Heart left ventricle (tissue), 16 donors: ENCODE data around the gene HS3ST3B1. TPM values are rescaled to one million over a fixed set of nuclear protein-coding genes. Genes with fewer than 3 reads are reported as not detected.

Experiments
- ATAC-seq, 4 donors: fragments of 200-7000 bp; cut with Tn5 transposase; one replicate each; pipeline ENCODE4 v1.9.1; 2020 to 2022; ENCODE audit warnings: moderate library complexity in 4 of 4, mild to moderate bottlenecking in 3 of 4, moderate number of reproducible peaks in 1 of 4
- DNase-seq, 5 donors: peaks; one replicate each; pipeline ENCODE4 v3.0.0-alpha.2; 2020
- H3K27ac ChIP-seq, 12 donors: fragments of 200-600 bp; sonication (generic) in 4 of 12; one replicate each; pipeline versions ENCODE4 v1.5.0 to v1.8.0; 2016 to 2022; ENCODE audit warnings: mild to moderate bottlenecking in 2 of 12
- H3K27me3 ChIP-seq, 9 donors: fragments of 200-600 bp; sonication (generic) in 2 of 9; one replicate each; pipeline versions ENCODE4 v1.5.1 to v1.8.0; 2016 to 2022; ENCODE audit warnings: mild to moderate bottlenecking in 3 of 9
- H3K36me3 ChIP-seq, 9 donors: fragments of 200-600 bp; sonication (generic) in 2 of 9; one replicate each; pipeline versions ENCODE4 v1.5.0 to v1.8.0; 2018 to 2022; ENCODE audit warnings: mild to moderate bottlenecking in 2 of 9
- H3K4me1 ChIP-seq, 12 donors: fragments of 200-600 bp; sonication (generic) in 4 of 12; one replicate each; pipeline versions ENCODE4 v1.5.0 to v1.8.0; 2016 to 2022; ENCODE audit warnings: mild to moderate bottlenecking in 3 of 12
- H3K4me3 ChIP-seq, 12 donors: fragments of 200-600 bp; sonication (generic) in 4 of 12; one replicate each; pipeline versions ENCODE4 v1.5.0 to v1.8.0; 2017 to 2022; ENCODE audit warnings: mild to moderate bottlenecking in 9 of 12, moderate library complexity in 4 of 12
- H3K9me3 ChIP-seq, 12 donors: fragments of 200-600 bp; sonication (generic) in 4 of 12; one replicate each; pipeline versions ENCODE4 v1.5.0 to v1.8.0; 2016 to 2022; ENCODE audit warnings: mild to moderate bottlenecking in 1 of 12
- POLR2A ChIP-seq, 2 donors: fragments of 450-650 bp; IDR thresholded peaks; one replicate each; pipeline ENCODE4 v1.6.1; 2017; ENCODE audit warnings: antibody characterized with exemption in 2 of 2, mild to moderate bottlenecking in 2 of 2, moderate library complexity in 2 of 2
- WGBS, 4 donors: extraction: QIAGEN DNeasy Blood & Tissue Kit in 2 of 4; methylation state at CpG; one replicate each; pipeline versions ENCODE4 v1.1.5 to v1.1.7; 2013 to 2018; 5-methylcytosine and 5-hydroxymethylcytosine counted together
- intact Hi-C, 10 donors: fragments of 100-400 bp; cut with DNase I; formaldehyde crosslinking; loops; one replicate each; pipeline versions ENCODE4 v1.11.1 to v1.14.2; 2022
- polyA plus RNA-seq, 2 donors: library from polyadenylated mRNA; stranded (reverse); fragments of 200-250 nt; gene quantifications; one replicate each; pipeline ENCODE4 v1.2.3, GENCODE V29; 2013
- total RNA-seq, 9 donors: library from RNA; depleted of rRNA in 2 of 9; stranded (reverse); fragments of >200 nt in 2 of 9; fragmentation: NEBNext Ultra II Directional in 3 of 9; extraction: Animal tissue kit (Norgen Biotek cat#: 25700) in 3 of 9; gene quantifications; one replicate each; pipeline versions ENCODE4 v1.1.0 to v1.2.4, GENCODE V29; 2016 to 2023
- TF ChIP-seq, protein P1 (sequence below), 12 donors: fragments of 200-600 bp; sonication (generic) in 4 of 12; IDR thresholded peaks; one replicate each; pipeline versions ENCODE4 v1.5.0 to v1.8.0; 2018 to 2022; ENCODE audit warnings: antibody characterized with exemption in 12 of 12, mild to moderate bottlenecking in 5 of 12
- donor health status: ischemic (EF 13 %, LVEDD 7.1; RV severe dilation, severe dysfunction).
- donor health status: healthy with polysubstance abuse.
- donor health status: DM: no; HTN: yes; CAD: no.
- donor health status: DM: no; HTN: no; CAD: no.
- donor health status: ischemic (EF 25% LVEDD 6.9; RV normal size, moderate dysfunction).
- donor health status: ischemic (EF 25% LVEDD 5.7; RV mildly dilated, moderate dysfunction).
- donor health status: healthy.
- donor health status: DM: yes; HTN: yes; CAD: no.
- donor health status: ischemic (EF 35%, LVEDD 5.7; RV mildly dilated, moderate dysfunction).
- donor health status: nonischemic (EF 11% LVEDD 7.7; RV severe dilation, severe dysfunction).
- donor health status: DM: yes; HTN: yes; CAD: no.
- donor health status: PGD.
- donor health status: ischemic (EF 29% LVEDD 5.4; RV normal size, mild dysfunction).
- donor health status: nonischemic (EF 23%, LVEDD 6.1; RV moderate dilation, normal function).

HS3ST3B1 gene
- total and polyA plus RNA-seq, 11 donors, result 0.61 to 3.9 (median 2.9) TPM

DNA sequence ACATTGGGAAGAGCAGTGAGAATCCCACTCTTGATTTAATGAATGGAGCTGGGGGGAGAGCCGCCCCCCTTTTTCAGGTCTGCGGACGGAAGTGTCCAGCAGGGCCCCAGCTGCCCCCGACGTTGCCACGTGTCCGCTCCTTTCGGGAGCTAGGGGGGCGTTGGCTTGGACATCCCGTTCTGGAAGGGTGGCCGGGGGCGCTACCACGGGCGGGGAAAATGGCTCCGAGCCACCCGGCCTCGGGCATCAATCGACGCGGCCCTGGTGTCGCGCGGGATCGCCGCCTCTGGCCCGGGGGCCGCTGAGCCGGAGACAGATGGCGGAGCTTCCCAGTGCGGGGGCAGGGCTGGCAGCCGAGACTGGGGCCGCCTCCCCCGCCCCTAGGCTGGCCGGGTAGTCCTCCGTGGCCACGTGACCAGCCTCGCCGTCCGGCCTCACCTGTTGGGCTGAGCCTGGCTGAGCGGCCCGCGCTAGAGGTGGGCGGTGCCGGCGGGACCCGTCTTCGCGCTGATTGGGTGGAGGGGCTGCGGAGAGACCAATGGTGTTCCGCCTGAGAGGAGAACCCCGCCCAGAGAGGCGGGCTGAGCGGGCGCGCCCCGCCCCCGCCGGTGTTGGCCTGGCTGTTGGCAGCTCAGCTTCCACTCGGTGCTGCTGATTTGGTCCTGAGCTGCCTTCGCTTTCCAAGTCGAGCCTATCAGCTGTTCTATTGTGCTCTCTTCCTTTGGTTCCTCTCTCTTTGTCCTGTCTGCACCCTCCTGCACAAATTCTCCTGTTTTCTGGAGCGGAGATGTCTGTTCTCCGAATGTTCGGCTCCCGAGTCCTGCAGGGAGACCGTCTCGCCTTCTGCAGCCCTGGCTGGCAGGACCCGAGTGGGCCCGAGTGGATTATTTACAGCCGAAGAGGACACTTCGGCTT, 8.3 kb downstream of the HS3ST3B1 start:
- H3K9me3 ChIP-seq, result no peaks in the 10 kb centered on the region
- intact Hi-C loops, result loop anchor here in 6 of 10 donors (5.0 to 10.0 kb wide), 9 partner anchors 244 to 1284 kb away; partner anchors contain the start of gene COX10 (in 1 of the 6)
- peaks cover 0 to 49% (median 12%) of the 10 kb centered on the region in 9 donors for H3K27me3 ChIP-seq
- H3K36me3 ChIP-seq, result no peaks in the 10 kb centered on the region
- DNase-seq (peak; percentile 90 to 95 (median 93)), ATAC-seq (peak; percentile 98 to 100 (median 100))
- peak overlapping the region in 11 of 12 donors; percentile 19 to 74 (median 47) for H3K27ac ChIP-seq
- TF ChIP-seq, protein P1, sequence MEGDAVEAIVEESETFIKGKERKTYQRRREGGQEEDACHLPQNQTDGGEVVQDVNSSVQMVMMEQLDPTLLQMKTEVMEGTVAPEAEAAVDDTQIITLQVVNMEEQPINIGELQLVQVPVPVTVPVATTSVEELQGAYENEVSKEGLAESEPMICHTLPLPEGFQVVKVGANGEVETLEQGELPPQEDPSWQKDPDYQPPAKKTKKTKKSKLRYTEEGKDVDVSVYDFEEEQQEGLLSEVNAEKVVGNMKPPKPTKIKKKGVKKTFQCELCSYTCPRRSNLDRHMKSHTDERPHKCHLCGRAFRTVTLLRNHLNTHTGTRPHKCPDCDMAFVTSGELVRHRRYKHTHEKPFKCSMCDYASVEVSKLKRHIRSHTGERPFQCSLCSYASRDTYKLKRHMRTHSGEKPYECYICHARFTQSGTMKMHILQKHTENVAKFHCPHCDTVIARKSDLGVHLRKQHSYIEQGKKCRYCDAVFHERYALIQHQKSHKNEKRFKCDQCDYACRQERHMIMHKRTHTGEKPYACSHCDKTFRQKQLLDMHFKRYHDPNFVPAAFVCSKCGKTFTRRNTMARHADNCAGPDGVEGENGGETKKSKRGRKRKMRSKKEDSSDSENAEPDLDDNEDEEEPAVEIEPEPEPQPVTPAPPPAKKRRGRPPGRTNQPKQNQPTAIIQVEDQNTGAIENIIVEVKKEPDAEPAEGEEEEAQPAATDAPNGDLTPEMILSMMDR (IDR thresholded peaks at IDR 0.05), result no peak
- TF ChIP-seq POLR2A (IDR thresholded peaks at IDR 0.05), result peak in 1 of 2 donors; percentile 62
- peak overlapping the region; percentile 42 to 71 (median 58) for H3K4me3 ChIP-seq
- WGBS, 4 donors, result 3 to 5% (median 3%) methylated on average over 64 to 71 of the region's 71 CpGs
- H3K4me1 ChIP-seq, result peaks cover 0 to 53% (median 29%) of the 10 kb centered on the region in 12 donors

DNA sequence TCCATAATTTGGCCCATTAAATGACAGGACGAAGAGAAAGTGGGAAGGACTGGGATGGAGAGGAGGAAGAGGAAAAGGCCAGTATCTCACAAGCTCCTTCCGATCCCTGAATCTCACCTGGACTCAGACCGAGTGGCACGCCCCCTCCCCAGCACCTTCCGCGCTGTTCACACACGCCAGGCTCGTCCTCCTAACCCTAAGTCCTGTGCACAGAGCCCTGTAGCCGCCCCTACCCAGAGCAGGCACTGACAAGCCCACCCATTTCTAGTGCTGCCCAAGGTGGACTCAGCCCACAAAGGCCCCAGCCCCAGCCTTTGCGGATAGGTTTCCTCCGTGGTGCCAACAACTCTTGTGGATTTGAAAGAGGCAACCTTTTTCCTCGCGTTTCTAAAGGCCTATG, 9.2 kb downstream of the HS3ST3B1 start:
- no peak for ATAC-seq
- Histone ChIP-seq H3K36me3 (no peaks in the 10 kb centered on the region), H3K4me3 (peak overlapping the region in 11 of 12 donors; percentile 42 to 71 (median 59)), H3K9me3 (no peaks in the 10 kb centered on the region), H3K27ac (peak overlapping the region in 7 of 12 donors; percentile 18 to 74 (median 37)), H3K27me3 (peaks cover 0 to 40% (median 9%) of the 10 kb centered on the region in 9 donors), H3K4me1 (peaks cover 0 to 49% (median 27%) of the 10 kb centered on the region in 12 donors)
- TF ChIP-seq POLR2A (IDR thresholded peaks at IDR 0.05), result no peak
- TF ChIP-seq, protein P1 (IDR thresholded peaks at IDR 0.05), result no peak
- 34 to 65% (median 45%) methylated on average over 13 of the region's 13 CpGs for WGBS, 4 donors
- intact Hi-C loops, result no loop called here
- DNase-seq, result no peak

DNA sequence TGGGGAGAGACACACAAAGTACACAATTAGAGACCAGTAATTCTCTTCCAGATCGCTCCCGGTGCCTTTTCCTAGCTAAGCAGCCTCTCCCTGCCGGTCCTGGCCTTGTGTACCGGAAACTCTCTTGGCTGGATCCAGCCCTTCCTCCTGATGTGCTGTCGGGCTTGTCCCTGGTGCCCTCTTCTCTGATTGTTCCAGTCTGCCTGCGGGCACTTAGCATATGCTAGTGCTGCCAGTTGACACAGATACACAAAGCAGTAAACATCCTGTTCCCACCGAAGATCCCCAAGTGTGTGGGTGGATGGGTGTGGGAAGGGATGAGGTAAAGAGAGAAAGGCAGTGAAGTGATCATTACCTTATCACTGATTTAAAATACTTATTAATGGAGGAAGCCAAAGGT, 9.7 kb downstream of the HS3ST3B1 start:
- Histone ChIP-seq H3K27me3 (peaks cover 0 to 36% (median 8%) of the 10 kb centered on the region in 9 donors), H3K27ac (peak overlapping the region in 6 of 12 donors; percentile 18 to 73 (median 29)), H3K4me1 (peaks cover 0 to 44% (median 27%) of the 10 kb centered on the region in 12 donors), H3K36me3 (no peaks in the 10 kb centered on the region), H3K4me3 (peak overlapping the region in 3 of 12 donors; percentile 61 to 69 (median 61)), H3K9me3 (no peaks in the 10 kb centered on the region)
- ATAC-seq (peak in 3 of 4 donors; percentile 22 to 35 (median 28)), DNase-seq (peak in 1 of 5 donors; percentile 38)
- TF ChIP-seq, protein P1 (IDR thresholded peaks at IDR 0.05), result no peak
- no peak for TF ChIP-seq POLR2A (IDR thresholded peaks at IDR 0.05)
- WGBS, 4 donors, result 21 to 50% (median 33%) methylated on average over 7 of the region's 7 CpGs
- intact Hi-C loops, result no loop called here

DNA sequence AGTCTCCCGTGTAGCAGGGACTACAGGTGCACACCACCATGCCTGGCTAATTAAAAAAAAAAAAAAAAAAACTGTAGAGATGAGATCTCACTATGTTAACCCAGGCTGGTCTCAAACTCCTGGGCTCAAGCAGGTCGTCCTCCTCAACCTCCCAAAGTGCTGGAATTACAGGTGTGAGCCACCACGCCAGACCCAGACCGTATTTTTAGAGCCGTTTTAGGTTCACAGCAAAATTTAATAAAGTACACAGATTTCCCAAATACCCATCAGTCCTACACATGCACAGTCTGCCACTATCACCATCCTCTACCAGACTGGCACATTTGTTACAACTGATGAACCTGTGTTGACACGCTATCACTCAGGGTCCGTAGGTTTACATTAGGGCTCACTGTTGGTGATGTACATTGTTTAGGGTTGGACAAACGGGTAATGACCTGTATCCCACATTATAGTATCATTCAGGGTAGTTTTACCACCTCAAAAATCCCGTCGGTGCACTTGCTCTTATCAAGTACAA, 10.4 kb downstream of the HS3ST3B1 start:
- DNase-seq, result no peak
- Histone ChIP-seq H3K36me3 (no peaks in the 10 kb centered on the region), H3K4me1 (peaks cover 0 to 38% (median 27%) of the 10 kb centered on the region in 12 donors), H3K27me3 (peaks cover 0 to 29% (median 5%) of the 10 kb centered on the region in 9 donors), H3K9me3 (no peaks in the 10 kb centered on the region), H3K27ac (peak overlapping the region in 5 of 12 donors; percentile 8 to 37 (median 18)), H3K4me3 (no peak overlapping the region)
- no peak for ATAC-seq
- TF ChIP-seq, protein P1 (IDR thresholded peaks at IDR 0.05), result no peak
- TF ChIP-seq POLR2A (IDR thresholded peaks at IDR 0.05), result no peak
- intact Hi-C loops, result no loop called here
- 82 to 85% (median 82%) methylated on average over 10 of the region's 10 CpGs for WGBS, 4 donors
